K562 (cell line): ENCODE measurements around the gene HPSE2. TPM values are rescaled to one million over a fixed set of nuclear protein-coding genes. Genes with fewer than 3 reads are reported as not detected.

ENCODE experiments used
- ATAC-seq: fragments of 200-7000 bp; cut with Tn5 transposase; 3 replicates; pipeline ENCODE4 v1.9.1; 2020; ENCODE audit warnings: moderate library complexity
- BruUV-seq: library from RNA; stranded (reverse); fragments of 400-500 nt; replicated peaks from 2 replicates; lab custom pipeline; 2021; lab: Mats Ljungman, UMichigan
- CTCF ChIA-PET: fragments of 300-600 bp; formaldehyde crosslinking; extraction: SDS; loops from one replicate; lab custom pipeline; 2021; ENCODE audit warnings: low intra/inter-chr PET ratio; lab: Yijun Ruan, JAX
- POLR2A ChIA-PET: fragments of 300-600, 350-650 bp; sonication (Branson Sonifier 250); formaldehyde crosslinking; extraction: SDS; loops from one replicate; lab custom pipeline; 2021; ENCODE audit warnings: antibody characterized with exemption, inconsistent platforms; lab: Yijun Ruan, JAX
- DNase-seq, 4 experiments: peaks; one replicate each; pipeline versions ENCODE4 v3.0.0 to v3.0.0-alpha.2; 2011 to 2018; ENCODE audit warnings: low spot score in 3 of 4, mixed read lengths in 3 of 4; ENCODE audit errors: extremely low read depth in 1 of 4
- FAIRE-seq: peaks from 2 replicates; lab custom pipeline; 2011; peaks lifted over from hg19 to GRCh38; lab: Jason Lieb, UNC
- H2AFZ ChIP-seq: 2 replicates; pipeline ENCODE4 v1.6.0; 2011; ENCODE audit warnings: low read depth, low read length, control low read depth, inconsistent platforms
- H3K27ac ChIP-seq: fragments of 200-600 bp; 3 replicates; pipeline ENCODE4 v1.8.0; 2011; ENCODE audit warnings: low read depth, mild to moderate bottlenecking, control low read depth, inconsistent platforms, low read length, moderate library complexity, mixed read lengths; ENCODE audit errors: extremely low read depth
- H3K27me3 ChIP-seq, 2 experiments: fragments of 300-600 bp in 1 of 2; 2 replicates in 1 of 2; 3 replicates in 1 of 2; pipeline versions ENCODE4 v1.6.0 to v1.8.0; 2011; ENCODE audit warnings: inconsistent platforms in 2 of 2, low read length in 2 of 2, mild to moderate bottlenecking in 1 of 2, mixed read lengths in 1 of 2, moderate library complexity in 1 of 2; ENCODE audit not compliant: control insufficient read depth in 2 of 2, insufficient read depth in 2 of 2
- H3K36me3 ChIP-seq: fragments of 300-600 bp; 3 replicates; pipeline ENCODE4 v1.8.0; 2011; ENCODE audit warnings: mild to moderate bottlenecking, low read length, inconsistent platforms; ENCODE audit not compliant: control insufficient read depth, insufficient read depth
- H3K4me1 ChIP-seq, 2 experiments: fragments of 200-600 bp in 1 of 2; replicated peaks in 1 of 2; 2 replicates in 1 of 2; 3 replicates in 1 of 2; pipeline versions ENCODE4 v1.5.1 to v1.8.0; 2011; ENCODE audit warnings: inconsistent platforms in 2 of 2, low read length in 2 of 2, mild to moderate bottlenecking in 1 of 2, mixed read lengths in 1 of 2, moderate library complexity in 1 of 2; ENCODE audit not compliant: control insufficient read depth in 2 of 2, insufficient read depth in 2 of 2
- H3K4me2 ChIP-seq: 2 replicates; pipeline ENCODE4 v1.6.1; 2011; ENCODE audit warnings: low read length, control low read depth, inconsistent platforms, mixed read lengths; ENCODE audit not compliant: insufficient read depth
- H3K4me3 ChIP-seq: fragments of 200-600 bp; sonication (generic), shearing (Covaris generic); 2 replicates; pipeline ENCODE4 v1.5.1; 2016; ENCODE audit warnings: control low read depth, inconsistent platforms
- H3K79me2 ChIP-seq: fragments of 200-600 bp; 3 replicates; pipeline ENCODE4 v1.8.0; 2011; ENCODE audit warnings: low read length, inconsistent platforms; ENCODE audit not compliant: control insufficient read depth, insufficient read depth
- H3K9ac ChIP-seq, 2 experiments: 2 replicates each; pipeline versions ENCODE4 v1.6.0 to v1.6.1; 2011; ENCODE audit warnings: low read depth in 2 of 2, low read length in 2 of 2, control low read depth in 1 of 2, inconsistent platforms in 1 of 2, mild to moderate bottlenecking in 1 of 2, mixed read lengths in 1 of 2; ENCODE audit not compliant: insufficient read depth in 1 of 2
- H3K9me1 ChIP-seq: one replicate; pipeline ENCODE4 v1.6.0; 2011; ENCODE audit warnings: inconsistent platforms, mild to moderate bottlenecking, low read length, moderate library complexity; ENCODE audit not compliant: control insufficient read depth, insufficient read depth
- H3K9me3 ChIP-seq: replicated peaks from 2 replicates; pipeline ENCODE4 v1.5.1; 2011; ENCODE audit warnings: low read depth, low read length, inconsistent platforms; ENCODE audit not compliant: control insufficient read depth, insufficient read depth
- H4K20me1 ChIP-seq: replicated peaks from 2 replicates; pipeline ENCODE4 v1.6.1; 2011; ENCODE audit warnings: low read length, inconsistent platforms, mixed read lengths; ENCODE audit not compliant: control insufficient read depth, insufficient read depth
- ARID1B ChIP-seq: fragments of 450-650 bp; IDR thresholded peaks from 2 replicates; pipeline ENCODE4 v1.6.1; 2016; ENCODE audit warnings: antibody characterized with exemption, mild to moderate bottlenecking, inconsistent platforms
- BRD9 ChIP-seq: fragments of 450-650 bp; IDR thresholded peaks from 2 replicates; pipeline ENCODE4 v1.6.1; 2018; ENCODE audit warnings: low read depth; ENCODE audit not compliant: partially characterized antibody
- CBFA2T2 ChIP-seq: fragments of 450-650 bp; conservative IDR thresholded peaks from 2 replicates; pipeline ENCODE4 v1.6.1; 2017; ENCODE audit warnings: mild to moderate bottlenecking
- CUX1 ChIP-seq: fragments of 200-800 bp; sonication (Bioruptor generic); IDR thresholded peaks from 2 replicates; pipeline ENCODE4 v1.6.1; 2016; ENCODE audit warnings: missing genetic modification characterization, missing compliant biosample characterization
- DIDO1 ChIP-seq: fragments of 450-650 bp; IDR thresholded peaks from 2 replicates; pipeline ENCODE4 v1.6.1; 2016; ENCODE audit warnings: low read depth, missing biosample characterization, missing genetic modification characterization
- FOXA1 ChIP-seq: fragments of 450-650 bp; IDR thresholded peaks from 2 replicates; pipeline ENCODE4 v1.6.1; 2016; ENCODE audit warnings: mild to moderate bottlenecking, borderline replicate concordance
- FOXM1 ChIP-seq, 2 experiments: fragments of 450-650 bp in 1 of 2; sonication (generic) in 1 of 2; formaldehyde crosslinking in 1 of 2; IDR thresholded peaks; 2 replicates each; pipeline versions ENCODE4 v1.6.1 to v1.9.0; 2017 to 2022; ENCODE audit warnings: low read depth in 2 of 2, mild to moderate bottlenecking in 2 of 2, missing genetic modification reagents in 1 of 2, moderate library complexity in 1 of 2
- HNRNPH1 ChIP-seq: fragments of 200-400 bp; formaldehyde crosslinking; optimal IDR thresholded peaks from 2 replicates; pipeline ENCODE3; 2017; ENCODE audit warnings: low read depth, mild to moderate bottlenecking, low read length, moderate library complexity
- KLF10 ChIP-seq: fragments of 250-450 bp; sonication (Bioruptor Pico); IDR thresholded peaks from 2 replicates; pipeline ENCODE4 v1.6.1; 2021; ENCODE audit warnings: matching md5 sums
- NFE2 ChIP-seq: IDR thresholded peaks from 2 replicates; pipeline ENCODE4 v1.6.1; 2014; ENCODE audit warnings: antibody characterized with exemption, low read depth
- PHF8 ChIP-seq: fragments of 200-600 bp; sonication (generic); IDR thresholded peaks from 2 replicates; pipeline ENCODE4 v1.6.1; 2012; ENCODE audit warnings: mixed run types, mild to moderate bottlenecking, inconsistent platforms, low read length, moderate library complexity, borderline replicate concordance
- RBM22 ChIP-seq: fragments of 200-400 bp; formaldehyde crosslinking; IDR thresholded peaks from 2 replicates; pipeline ENCODE4 v1.6.1; 2018; ENCODE audit warnings: low read length, low read depth; ENCODE audit not compliant: poor library complexity, severe bottlenecking
- SIRT6 ChIP-seq: IDR thresholded peaks from one replicate; pipeline ENCODE4 v1.6.1; 2012; ENCODE audit warnings: low read depth, mild to moderate bottlenecking, control low read depth, inconsistent platforms, low read length, moderate library complexity
- SP2 ChIP-seq: IDR thresholded peaks from 2 replicates; pipeline ENCODE4 v1.6.1; 2011; ENCODE audit warnings: mild to moderate bottlenecking, low read depth, low read length, moderate library complexity; ENCODE audit not compliant: poor library complexity, severe bottlenecking; ENCODE audit errors: extremely low read depth
- ZBTB26 ChIP-seq: fragments of 450-650 bp; formaldehyde crosslinking; IDR thresholded peaks from 2 replicates; pipeline ENCODE4 v1.4.0; 2022; ENCODE audit warnings: missing genetic modification characterization
- ZNF197 ChIP-seq: fragments of 200-800 bp; sonication (Bioruptor generic); IDR thresholded peaks from 2 replicates; pipeline ENCODE4 v1.6.1; 2016; ENCODE audit warnings: low read depth, missing genetic modification characterization, missing compliant biosample characterization
- ZSCAN32 ChIP-seq: fragments of 450-650 bp; formaldehyde crosslinking; IDR thresholded peaks from 2 replicates; pipeline ENCODE4 v1.4.0; 2020; ENCODE audit warnings: mild to moderate bottlenecking, moderate library complexity
- WGBS: fragments of 100-300 bp; shearing (Covaris generic); methylation state at CpG from one replicate; pipeline ENCODE4 v1.1.6; 2016; ENCODE audit warnings: low coverage, mixed read lengths; ENCODE audit not compliant: insufficient coverage; ENCODE audit errors: missing lambda C conversion rate; 5-methylcytosine and 5-hydroxymethylcytosine counted together
- in situ Hi-C: fragments of 300-500 bp; cut with MboI; formaldehyde crosslinking; loops from 4 replicates; pipeline ENCODE4 v1.15.0; 2018; ENCODE audit warnings: inconsistent platforms, mixed read lengths
- intact Hi-C: fragments of 100-400 bp; cut with micrococcal nuclease; formaldehyde crosslinking; loops from 2 replicates; pipeline ENCODE4 v1.14.2; 2022
- polyA plus RNA-seq, 8 experiments: library from polyadenylated mRNA; depleted of rRNA in 4 of 8; stranded (reverse) in 5 of 8; unstranded in 3 of 8; fragments of >200 nt; fragmentation: Nextera tagmentation in 2 of 8; fragmentation: Illumina TruSeq in 1 of 8; extraction: Ambion mirVana in 2 of 8; extraction: Trizol in 1 of 8; gene quantifications; 2 replicates each; pipeline versions ENCODE4 v1.2.1 to v1.2.3, GENCODE V29; 2011 to 2014; ENCODE audit warnings: inconsistent platforms in 1 of 8, missing spikeins in 1 of 8
- total RNA-seq, 7 experiments: library from RNA; depleted of rRNA in 6 of 7; stranded (reverse); fragments of >200 nt in 6 of 7; fragmentation: Illumina TruSeq in 2 of 7; extraction: Trizol in 2 of 7; gene quantifications; 2 replicates each; pipeline versions ENCODE4 v1.2.1 to v1.2.3, GENCODE V29; 2011 to 2021; ENCODE audit warnings: low replicate concordance in 1 of 7

The HPSE2 gene
- total and polyA plus RNA-seq, 9 of the 15 experiments (the other 6 are each of a cell fraction or from before 2014, with no cell fraction given), result 0.03 to 0.10 (median 0.04) TPM; not detected in 2

- in situ Hi-C loops, result no loop called here
- ChIA-PET POLR2A (interaction anchor here (0.7 to 1.9 kb wide), 4 partner anchors 10 to 32 kb away, joined by 3 to 7 read pairs (median 4); no protein-coding TSS in a partner anchor), CTCF (no interaction called here)
- Histone ChIP-seq H3K27me3 (no peaks in the 10 kb centered on the region), H2AFZ (peak overlapping the region; percentile 90), H3K9me1 (no peaks in the 10 kb centered on the region), H3K4me2 (peak overlapping the region; percentile 71), H3K4me1 (peaks cover 3 to 37% of the 10 kb centered on the region in 2 experiments; a peak in 3 of 5 replicates), H3K4me3 (no peak overlapping the region), H3K9ac (peak overlapping the region in 1 of 2 experiments; percentile 4; a peak in 1 of 4 replicates), H3K36me3 (no peaks in the 10 kb centered on the region), H3K9me3 (no peaks in the 10 kb centered on the region), H4K20me1 (no peaks in the 10 kb centered on the region), H3K27ac (peak overlapping the region; percentile 51), H3K79me2 (no peaks in the 10 kb centered on the region)
- ATAC-seq (peak; percentile 95), DNase-seq (peak; percentile 40 to 83 (median 60)), FAIRE-seq (peak; percentile 98)
- BruUV-seq, result no TSS peak
- 0% methylated on average over 2 of the region's 2 CpGs for WGBS
- intact Hi-C loops, result loop anchor here (10.0 kb wide), 2 partner anchors 145 to 455 kb away; no protein-coding TSS in a partner anchor
- no peak for TF ChIP-seq PHF8
- TF ChIP-seq ZBTB26 (CRISPR knock-in tag), result no peak
- TF ChIP-seq FOXA1, result no peak
- TF ChIP-seq CUX1 (CRISPR knock-in tag), result no peak
- peak; percentile 49 for TF ChIP-seq ARID1B
- no peak for TF ChIP-seq HNRNPH1
- no peak for TF ChIP-seq RBM22
- no peak for TF ChIP-seq KLF10 (CRISPR knock-in tag)
- TF ChIP-seq SP2, result no peak
- TF ChIP-seq CBFA2T2, result 0 out of 2 replicates have a peak, but pooled peaks have one; percentile 21
- TF ChIP-seq ZNF197 (CRISPR knock-in tag), result no peak
- TF ChIP-seq NFE2, result peak; percentile 90
- TF ChIP-seq SIRT6, result no peak
- TF ChIP-seq DIDO1, result no peak
- TF ChIP-seq BRD9, result no peak
- TF ChIP-seq ZSCAN32 (CRISPR knock-in tag), result no peak
- no peak for TF ChIP-seq FOXM1 (IDR thresholded peaks at IDR 0.05; ENCODE audit: low read depth)
- TF ChIP-seq FOXM1 (CRISPR knock-in tag; IDR thresholded peaks at IDR 0.05; ENCODE audit: low read depth), result no peak
These were observed 315.8 kb downstream of the HPSE2 start for GRCh38 chr10:98919899-98920298.
